NCI-H1436 (cell line): Measurements from ENCODE around the gene TSKS.

Source experiments
- DNase-seq: peaks from one replicate; lab custom pipeline; 2025; lab: John Stamatoyannopoulos, UW

The TSKS gene

DNA sequence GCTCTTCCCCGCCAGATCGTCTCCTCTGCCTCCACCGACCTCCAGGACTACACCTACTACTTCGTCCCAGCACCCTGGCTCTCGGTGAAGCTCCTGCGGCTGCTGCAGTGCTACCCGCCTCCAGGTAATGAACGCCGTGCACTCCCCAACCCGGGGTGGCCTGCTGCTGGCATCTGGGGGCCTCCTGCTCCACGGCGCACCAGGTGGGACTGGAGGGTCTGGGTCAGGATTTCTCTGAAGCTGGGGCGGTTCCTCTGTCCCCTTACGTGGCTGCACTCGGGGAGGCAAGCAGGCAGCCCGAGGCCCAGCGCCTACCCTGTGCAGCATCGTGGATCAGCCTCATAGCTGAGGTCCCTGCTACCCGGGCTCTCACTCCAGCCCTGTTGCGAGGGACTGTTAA lies 32.5 kb upstream of the TSKS start:
- no peak for DNase-seq

DNA sequence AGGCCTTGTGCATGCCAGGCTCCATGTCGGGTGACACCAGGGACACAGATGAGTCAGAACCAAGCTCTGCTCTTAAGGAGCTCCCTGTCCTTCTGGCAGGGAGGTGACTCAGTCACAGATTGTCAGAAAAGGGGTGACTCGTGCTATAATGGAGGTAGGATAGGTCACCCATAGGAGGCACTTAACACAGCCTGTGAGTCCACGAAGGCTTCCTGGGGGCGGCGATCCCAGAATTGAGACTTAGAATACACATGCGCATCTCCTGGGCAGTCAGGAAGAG lies 30.4 kb upstream of the TSKS start:
- DNase-seq, result no peak

GRCh38 chr19:49792829-49793560 lies 29.9 kb upstream of the TSKS start:
- no peak for DNase-seq

- no peak for DNase-seq
Measured at GRCh38 chr19:49791776-49792445, 28.8 kb upstream of the TSKS start.

- no peak for DNase-seq
Measured at GRCh38 chr19:49790866-49791265, 27.8 kb upstream of the TSKS start.

DNA sequence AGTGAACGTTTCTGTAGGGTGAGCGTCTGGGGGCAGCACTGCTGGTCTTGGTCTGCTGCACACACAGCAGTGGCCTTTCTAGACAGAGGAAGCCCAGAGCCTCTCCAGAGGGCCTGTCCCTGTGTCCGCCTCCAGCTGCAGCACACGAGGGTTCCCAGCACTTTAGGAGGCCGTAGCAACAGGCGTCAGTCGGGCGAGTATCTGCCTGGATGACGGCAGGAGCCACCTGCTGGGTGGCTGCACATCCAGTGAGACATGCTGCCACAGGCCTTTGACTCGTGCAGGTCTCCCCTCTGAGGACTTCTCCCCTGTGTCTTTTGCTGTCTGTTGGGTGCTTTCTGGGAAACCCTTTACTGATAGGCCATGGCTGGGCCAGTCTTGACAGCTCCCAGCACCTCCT lies 25.8 kb upstream of the TSKS start:
- no peak for DNase-seq

DNA sequence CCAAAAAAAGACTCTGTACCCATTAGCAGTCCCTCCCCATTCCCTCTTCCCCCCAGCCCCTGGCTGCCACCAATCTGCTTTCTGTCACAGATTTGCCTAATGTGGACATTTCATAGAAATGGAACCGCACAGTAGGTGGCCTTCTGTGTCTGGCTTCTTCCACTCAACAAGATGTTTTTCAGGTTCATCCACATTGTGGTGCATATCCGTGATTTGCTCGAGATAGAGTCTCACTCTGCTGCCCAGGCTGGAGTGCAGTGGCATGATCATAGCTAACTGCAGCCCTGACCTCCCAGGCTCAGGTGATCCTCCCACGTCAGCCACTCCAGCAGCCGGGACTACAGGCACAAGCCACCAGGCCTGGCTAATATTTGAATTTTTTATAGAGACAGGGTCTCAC lies 24.6 kb upstream of the TSKS start:
- no peak for DNase-seq

DNA sequence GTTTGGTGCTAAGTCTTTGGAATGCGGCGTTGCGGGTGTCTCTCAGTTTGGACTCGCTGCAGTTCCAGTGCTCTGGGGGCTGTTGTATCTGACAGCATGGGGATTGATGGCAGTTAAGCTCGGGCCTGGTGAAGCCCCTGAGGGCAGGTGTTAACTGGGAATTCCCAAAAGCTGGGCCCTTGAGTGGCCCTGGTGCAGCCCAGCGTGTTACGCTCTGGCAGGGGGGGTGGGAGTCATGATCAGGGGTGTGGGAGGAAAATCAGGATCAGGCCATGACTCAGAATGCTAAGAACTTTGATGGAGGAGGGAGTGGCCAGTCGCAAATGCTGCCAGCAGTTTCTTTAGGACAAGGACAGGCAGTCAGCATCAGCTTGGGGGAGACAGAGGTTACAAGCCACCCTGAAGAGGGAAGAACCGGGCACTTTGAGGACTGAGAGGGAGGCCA lies 23.3 kb upstream of the TSKS start:
- no peak for DNase-seq

- DNase-seq, result no peak
Measured at GRCh38 chr19:49782515-49782914, 19.4 kb upstream of the TSKS start.

GRCh38 chr19:49781394-49781793 lies 18.3 kb upstream of the TSKS start:
- no peak for DNase-seq

DNA sequence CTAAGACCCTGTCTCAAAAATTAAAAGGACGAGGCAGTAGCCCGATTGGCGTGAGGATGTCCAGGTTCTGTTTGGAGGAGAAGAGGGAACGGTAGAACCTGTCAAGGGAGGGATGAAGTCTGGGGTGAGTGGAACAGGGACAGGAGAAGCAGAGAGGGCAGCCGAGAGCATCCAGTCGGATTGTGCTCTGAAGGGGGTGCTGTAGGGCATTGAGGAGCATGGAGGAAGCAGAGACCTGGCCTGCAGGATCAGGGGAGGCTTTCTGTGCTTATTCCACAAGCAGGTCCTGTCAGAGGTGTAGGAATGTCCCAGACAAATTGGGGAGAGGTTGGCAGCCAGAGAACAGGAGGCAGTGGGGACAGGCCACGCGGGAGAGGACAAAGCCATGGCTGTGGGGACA lies 17.8 kb upstream of the TSKS start:
- no peak for DNase-seq

DNA sequence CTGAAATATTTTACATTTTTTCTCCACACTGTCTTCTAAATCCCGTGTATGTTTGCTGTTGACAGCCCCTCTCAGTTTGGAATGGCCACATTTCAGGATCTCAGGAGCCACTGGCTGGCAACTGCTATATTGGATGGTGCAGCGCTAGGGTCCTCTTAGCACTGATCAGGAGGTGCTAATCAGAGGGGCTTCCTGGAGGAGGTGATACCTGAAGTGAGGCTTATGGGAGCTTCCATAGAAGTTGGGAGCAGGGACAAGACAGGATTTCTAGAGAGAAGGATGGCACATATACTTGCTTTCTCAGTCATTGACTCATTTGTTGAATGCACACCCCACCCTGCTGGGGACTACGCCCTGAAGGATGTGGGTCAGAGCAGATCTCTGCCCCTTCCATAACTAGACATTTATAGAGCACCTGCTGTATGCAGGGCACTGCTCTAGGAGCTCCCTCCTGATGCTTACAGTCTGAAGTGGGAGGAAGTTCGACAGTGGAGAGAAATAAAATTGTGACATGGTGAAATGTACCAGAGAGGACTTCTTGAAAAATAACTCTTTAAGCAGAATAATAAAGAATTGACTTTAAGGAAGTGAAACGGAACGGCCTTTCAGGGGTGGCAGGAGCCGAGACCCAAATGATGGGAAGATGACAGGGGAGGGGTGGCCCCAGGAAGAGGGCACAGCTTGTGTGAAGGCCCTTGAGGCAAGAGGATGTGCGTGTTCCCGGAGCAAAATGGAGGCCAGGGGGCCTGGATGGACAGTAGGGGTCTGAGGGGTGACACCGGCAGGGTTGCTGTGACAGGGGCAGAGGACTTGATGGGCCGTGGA lies 16.8 kb upstream of the TSKS start:
- no peak for DNase-seq

- no peak for DNase-seq
Measured at GRCh38 chr19:49776371-49776764, 13.3 kb upstream of the TSKS start.

- DNase-seq, result no peak
Measured at GRCh38 chr19:49775742-49776370, 12.8 kb upstream of the TSKS start.

GRCh38 chr19:49774969-49775368 lies 11.9 kb upstream of the TSKS start:
- no peak for DNase-seq

DNA sequence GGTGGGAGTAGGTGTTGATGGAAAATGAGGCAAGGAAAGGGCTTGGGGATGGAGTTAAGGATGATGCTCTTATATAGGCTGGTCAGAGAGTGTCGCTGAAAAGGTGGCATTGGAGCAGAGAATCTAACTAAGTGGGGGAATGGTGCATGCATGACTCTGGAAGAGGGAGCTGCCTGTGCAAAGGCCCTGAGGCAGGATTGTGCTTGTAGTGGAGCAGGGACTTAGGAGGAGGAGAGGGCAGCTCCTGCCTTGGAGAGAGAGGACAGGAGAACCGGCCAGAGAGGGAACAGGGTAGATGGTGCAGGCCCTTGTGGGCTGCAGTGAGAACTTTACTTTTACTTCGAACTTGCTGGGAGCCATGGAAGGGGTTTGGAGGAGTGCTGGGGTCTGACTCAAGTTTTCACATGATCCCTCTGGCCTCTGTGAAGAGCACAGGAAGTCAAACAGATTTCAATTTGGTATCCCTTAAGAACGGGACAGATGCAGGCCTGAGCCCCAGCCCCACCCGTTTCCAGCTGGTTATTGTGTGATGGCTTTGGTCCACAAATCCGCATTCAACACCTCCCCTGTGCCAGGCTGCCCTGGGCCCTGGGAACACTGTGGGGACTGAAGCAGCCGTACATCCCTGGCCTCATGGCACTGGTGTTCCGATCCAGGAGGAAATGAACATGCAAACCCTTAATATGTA lies 10.7 kb upstream of the TSKS start:
- DNase-seq, result no peak

DNA sequence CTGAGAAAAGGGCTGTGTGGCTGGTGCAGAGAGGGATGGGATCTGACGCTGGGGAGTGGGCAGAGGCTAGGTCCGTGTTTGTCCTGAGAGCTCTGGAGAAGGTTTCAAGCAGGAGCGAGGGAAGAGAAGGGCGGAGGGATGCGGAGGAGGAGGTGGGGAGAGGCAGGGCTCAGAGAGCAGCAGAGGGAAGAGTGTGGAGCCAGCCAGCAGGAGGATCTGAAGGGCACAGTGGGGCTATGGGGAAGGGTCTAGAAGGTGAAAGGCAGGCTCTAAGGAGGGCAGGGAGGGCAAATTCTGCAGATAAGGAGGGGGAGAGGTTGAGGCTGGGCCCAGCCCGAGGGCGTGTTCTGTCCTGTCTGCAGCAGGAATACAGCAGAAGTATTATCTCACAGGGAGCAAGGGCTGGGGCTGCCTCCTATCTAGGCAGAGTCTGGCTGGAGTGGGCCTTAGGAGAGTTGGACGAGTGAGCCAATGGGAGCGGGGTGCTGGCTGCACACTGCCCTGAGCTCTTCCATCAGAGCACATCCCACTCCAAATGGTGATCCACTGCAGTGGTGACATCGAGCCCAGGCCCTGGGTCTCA lies 9.8 kb upstream of the TSKS start:
- DNase-seq, result no peak

DNA sequence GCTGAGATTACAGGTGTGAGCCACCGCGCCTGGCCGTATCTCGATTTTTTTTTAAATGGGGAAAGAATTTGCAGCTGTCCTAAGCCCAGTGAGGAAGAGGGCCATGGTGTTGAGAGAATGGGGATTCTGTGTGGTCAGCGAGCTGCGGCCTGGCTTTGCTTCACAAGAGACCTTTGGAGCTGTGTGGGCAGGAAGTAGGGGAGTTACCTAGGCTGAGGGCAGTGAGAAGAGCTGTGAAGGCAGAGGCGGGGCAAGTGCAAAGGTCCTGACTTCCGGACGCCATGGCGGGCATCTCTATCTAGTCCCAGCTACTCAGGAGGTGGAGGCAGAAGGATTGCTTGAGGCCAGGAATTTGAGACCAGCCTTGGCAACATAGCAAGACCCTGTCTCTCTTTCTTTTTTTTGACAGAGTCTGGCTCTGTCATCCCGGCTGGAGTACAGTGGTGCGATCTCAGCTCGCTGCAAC lies 8.6 kb upstream of the TSKS start:
- DNase-seq, result no peak

- DNase-seq, result no peak
Measured at GRCh38 chr19:49770529-49770928, 7.4 kb upstream of the TSKS start.

DNA sequence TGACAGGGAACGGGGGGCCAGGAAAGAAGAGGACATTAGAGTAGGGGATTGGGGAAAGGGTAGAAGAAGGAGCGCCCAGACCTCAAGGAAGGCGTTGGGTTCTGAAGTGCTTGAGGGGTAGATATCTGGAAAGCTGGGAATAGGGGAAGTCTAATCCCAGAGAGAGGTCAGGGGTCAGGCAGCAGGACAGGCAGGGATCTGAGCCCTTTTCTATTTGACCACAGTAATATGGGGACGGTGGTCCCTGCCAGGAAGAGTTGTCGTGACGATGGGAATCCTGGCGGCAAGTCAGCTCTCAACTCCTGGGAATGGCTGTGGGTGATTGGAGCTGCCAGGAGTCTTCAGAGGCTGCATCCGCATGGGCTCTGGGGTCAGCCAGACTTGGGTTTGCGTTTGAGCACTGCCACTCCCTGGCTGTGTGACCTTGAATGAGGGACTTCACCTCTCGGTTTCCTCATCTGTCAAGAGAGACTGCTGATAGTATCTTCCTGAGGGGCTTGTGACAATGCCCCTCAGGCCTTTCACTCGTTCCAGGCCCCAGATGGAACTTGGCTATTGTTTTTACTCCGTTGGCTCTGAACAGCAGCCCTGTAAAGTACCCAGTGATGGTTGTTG lies 5.0 kb upstream of the TSKS start:
- no peak for DNase-seq

- no peak for DNase-seq
Measured at GRCh38 chr19:49767381-49767780, 4.3 kb upstream of the TSKS start.
